Left renal cortex interstitium (tissue), 4 donors: ENCODE measurements around the gene SEC62. TPM values are rescaled to one million over a fixed set of nuclear protein-coding genes. Genes with fewer than 3 reads are reported as not detected.

Source experiments
- polyA plus RNA-seq, 4 donors: library from polyadenylated mRNA; unstranded; fragments of 120-200 nt; gene quantifications; one replicate each; pipeline ENCODE4 v1.2.1, GENCODE V29; 2013; ENCODE audit not compliant: insufficient read length in 4 of 4

Gene SEC62
- polyA plus RNA-seq, 4 donors, result 177 to 208 (median 183) TPM

Other genes starting within 250 kb of the SEC62 start
- under 1 TPM in 2 of 4 donors, not detected in 2; 0.44 to 0.56 TPM for gene TERC, start 201.7 kb upstream of the SEC62 start, polyA plus RNA-seq
- 1 to 10 TPM; 3.6 to 4.9 (median 4.5) TPM for gene ACTRT3, start 197.2 kb upstream of the SEC62 start, polyA plus RNA-seq
- gene MYNN, start 193.4 kb upstream of the SEC62 start, polyA plus RNA-seq, result 10 to 100 TPM; 26.2 to 32.7 (median 29.8) TPM
- gene LRRIQ4, start 153.9 kb upstream of the SEC62 start, polyA plus RNA-seq, result under 1 TPM; 0.10 to 0.32 (median 0.18) TPM
- 10 to 100 TPM in 3 of 4 donors, 1 to 10 TPM in 1; 8.2 to 19.5 (median 12.9) TPM for gene LRRC34, start 153.9 kb upstream of the SEC62 start, polyA plus RNA-seq
- under 1 TPM; 0.16 to 0.44 (median 0.28) TPM for gene LRRC31, start 96.9 kb upstream of the SEC62 start, polyA plus RNA-seq
- gene SAMD7, start 55.2 kb upstream of the SEC62 start, polyA plus RNA-seq, result not detected
- gene GPR160, start 71.2 kb downstream of the SEC62 start, polyA plus RNA-seq, result 10 to 100 TPM; 33.0 to 46.1 (median 38.0) TPM
- 10 to 100 TPM; 18.2 to 44.6 (median 29.1) TPM for gene PHC3, start 214.9 kb downstream of the SEC62 start, polyA plus RNA-seq